ENCODE measurements around the gene DOCK2. TPM values are rescaled to one million over a fixed set of nuclear protein-coding genes. Genes with fewer than 3 reads are reported as not detected.

The DOCK2 gene
- total RNA-seq, 1 experiment from 2014 or later = 0.26 TPM

GRCh38 chr5:169706071-169706470 is 69.0 kb downstream of the DOCK2 start:
- H3F3A ChIP-seq (ENCODE audit: low read length, unreplicated experiment) = no peaks in the 10 kb centered on the region
- DNase-seq = no peak
- POLR2A ChIA-PET (ENCODE audit: unreplicated experiment) = no interaction called here
- H3K36me3 ChIP-seq (ENCODE audit: low read depth, low read length) = no peaks in the 10 kb centered on the region
- H3K4me3 ChIP-seq (ENCODE audit: low read length) = no peak overlapping the region
- H3K27me3 ChIP-seq (ENCODE audit: low read length) = no peaks in the 10 kb centered on the region
- H3K4me1 ChIP-seq (ENCODE audit: insufficient read depth, low read length) = peaks cover 19% of the 10 kb centered on the region
- TF ChIP-seq, protein P1, sequence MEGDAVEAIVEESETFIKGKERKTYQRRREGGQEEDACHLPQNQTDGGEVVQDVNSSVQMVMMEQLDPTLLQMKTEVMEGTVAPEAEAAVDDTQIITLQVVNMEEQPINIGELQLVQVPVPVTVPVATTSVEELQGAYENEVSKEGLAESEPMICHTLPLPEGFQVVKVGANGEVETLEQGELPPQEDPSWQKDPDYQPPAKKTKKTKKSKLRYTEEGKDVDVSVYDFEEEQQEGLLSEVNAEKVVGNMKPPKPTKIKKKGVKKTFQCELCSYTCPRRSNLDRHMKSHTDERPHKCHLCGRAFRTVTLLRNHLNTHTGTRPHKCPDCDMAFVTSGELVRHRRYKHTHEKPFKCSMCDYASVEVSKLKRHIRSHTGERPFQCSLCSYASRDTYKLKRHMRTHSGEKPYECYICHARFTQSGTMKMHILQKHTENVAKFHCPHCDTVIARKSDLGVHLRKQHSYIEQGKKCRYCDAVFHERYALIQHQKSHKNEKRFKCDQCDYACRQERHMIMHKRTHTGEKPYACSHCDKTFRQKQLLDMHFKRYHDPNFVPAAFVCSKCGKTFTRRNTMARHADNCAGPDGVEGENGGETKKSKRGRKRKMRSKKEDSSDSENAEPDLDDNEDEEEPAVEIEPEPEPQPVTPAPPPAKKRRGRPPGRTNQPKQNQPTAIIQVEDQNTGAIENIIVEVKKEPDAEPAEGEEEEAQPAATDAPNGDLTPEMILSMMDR (conservative IDR thresholded peaks at IDR 0.05; ENCODE audit: low read depth, low read length) = no peak
- TF ChIP-seq EZH2 (IDR thresholded peaks at IDR 0.05; ENCODE audit: low read length, unreplicated experiment) (no peak), EZH2phosphoT487 (IDR thresholded peaks at IDR 0.05; ENCODE audit: borderline replicate concordance, low read length) (no peak)
- no peaks in the 10 kb centered on the region for H3K9me2 ChIP-seq (replicated peaks; ENCODE audit: low read length)
- no peak overlapping the region for H3K9ac ChIP-seq (ENCODE audit: low read length)
- BruUV-seq (replicated peaks) = no TSS peak
- peak overlapping the region; percentile 36; the same call in 1 of the 2 replicates for H3K4me2 ChIP-seq (ENCODE audit: low read length)
- no peaks in the 10 kb centered on the region for H3K9me3 ChIP-seq (ENCODE audit: low read length)
- peak overlapping the region; percentile 68 for H3K27ac ChIP-seq (ENCODE audit: low read length)
- intact Hi-C loops (cut with micrococcal nuclease) = no loop called here
- no peak overlapping the region for H2AFZ ChIP-seq (ENCODE audit: low read length)
- no peaks in the 10 kb centered on the region for H3K79me2 ChIP-seq (ENCODE audit: low read length)
- H4K20me1 ChIP-seq (ENCODE audit: low read length) = no peaks in the 10 kb centered on the region
- no peak for ATAC-seq
- CTCF ChIA-PET = interaction anchor here (0.5 to 0.7 kb wide), 2 partner anchors 156 to 275 kb away, joined by 3 read pairs; no protein-coding TSS in a partner anchor

DNA sequence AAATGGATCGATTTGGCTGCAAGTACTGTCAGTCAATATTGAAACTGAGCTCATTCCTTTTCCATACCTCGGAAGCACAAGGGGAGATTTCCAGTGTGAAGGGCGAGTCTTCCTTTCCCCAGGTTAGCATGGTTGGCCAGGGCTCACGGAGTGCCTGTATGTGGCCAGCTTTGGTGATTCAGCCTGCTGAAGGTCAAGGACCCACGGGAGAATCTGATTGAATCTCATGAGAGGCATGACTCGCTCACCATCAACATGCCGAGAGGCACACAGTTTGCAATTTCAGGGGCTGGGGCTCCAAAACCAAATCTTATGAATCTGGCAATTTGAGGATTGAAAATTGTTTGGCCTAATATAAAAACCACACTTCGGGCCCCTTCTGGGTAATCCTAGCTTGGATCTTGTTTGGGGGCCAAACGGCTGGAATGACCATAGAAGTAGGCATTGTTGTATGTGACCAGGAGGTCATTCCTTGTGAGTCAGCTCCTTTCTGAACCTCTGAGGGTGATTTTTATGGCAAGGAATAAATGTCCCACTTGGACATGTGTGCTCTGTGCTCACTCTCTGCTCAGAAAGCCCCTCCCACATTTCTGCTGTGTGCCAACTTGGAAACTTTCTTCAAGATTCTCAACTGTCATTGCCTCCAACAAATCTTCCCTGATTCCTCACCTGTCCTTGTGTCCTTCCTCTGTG is 69.8 kb downstream of the DOCK2 start:
- TF ChIP-seq EZH2phosphoT487 (IDR thresholded peaks at IDR 0.05; ENCODE audit: borderline replicate concordance, low read length) = no peak
- TF ChIP-seq, protein P1 (conservative IDR thresholded peaks at IDR 0.05; ENCODE audit: low read depth, low read length) = no peak
- ChIA-PET CTCF (interaction anchor here (0.5 to 0.7 kb wide), 2 partner anchors 155 to 274 kb away, joined by 3 read pairs; no protein-coding TSS in a partner anchor), POLR2A (ENCODE audit: unreplicated experiment) (no interaction called here)
- Histone ChIP-seq H3K4me1 (ENCODE audit: insufficient read depth, low read length) (peaks cover 19% of the 10 kb centered on the region), H3K9ac (ENCODE audit: low read length) (no peak overlapping the region), H3K4me3 (ENCODE audit: low read length) (no peak overlapping the region), H3K9me3 (ENCODE audit: low read length) (no peaks in the 10 kb centered on the region), H2AFZ (ENCODE audit: low read length) (peak overlapping the region; percentile 2), H3K27ac (ENCODE audit: low read length) (peak overlapping the region; percentile 68), H3K27me3 (ENCODE audit: low read length) (no peaks in the 10 kb centered on the region), H3F3A (ENCODE audit: low read length, unreplicated experiment) (no peaks in the 10 kb centered on the region), H3K9me2 (replicated peaks; ENCODE audit: low read length) (no peaks in the 10 kb centered on the region), H4K20me1 (ENCODE audit: low read length) (no peaks in the 10 kb centered on the region), H3K79me2 (ENCODE audit: low read length) (no peaks in the 10 kb centered on the region), H3K4me2 (ENCODE audit: low read length) (peak overlapping the region; percentile 36), H3K36me3 (ENCODE audit: low read depth, low read length) (no peaks in the 10 kb centered on the region)
- DNase-seq (peak; percentile 78), ATAC-seq (peak; percentile 81)
- BruUV-seq (replicated peaks) = no TSS peak
- intact Hi-C loops (cut with micrococcal nuclease) = no loop called here

GRCh38 chr5:169707686-169708085 is 70.6 kb downstream of the DOCK2 start:
- no TSS peak for BruUV-seq (replicated peaks)
- Histone ChIP-seq H3K27me3 (ENCODE audit: low read length) (no peaks in the 10 kb centered on the region), H2AFZ (ENCODE audit: low read length) (no peak overlapping the region), H3K36me3 (ENCODE audit: low read depth, low read length) (no peaks in the 10 kb centered on the region), H3F3A (ENCODE audit: low read length, unreplicated experiment) (no peaks in the 10 kb centered on the region), H3K4me1 (ENCODE audit: insufficient read depth, low read length) (peaks cover 19% of the 10 kb centered on the region), H3K9me2 (replicated peaks; ENCODE audit: low read length) (no peaks in the 10 kb centered on the region), H4K20me1 (ENCODE audit: low read length) (no peaks in the 10 kb centered on the region), H3K4me2 (ENCODE audit: low read length) (peak overlapping the region; percentile 36; the same call in 1 of the 2 replicates), H3K4me3 (ENCODE audit: low read length) (no peak overlapping the region), H3K9me3 (ENCODE audit: low read length) (no peaks in the 10 kb centered on the region), H3K9ac (ENCODE audit: low read length) (no peak overlapping the region), H3K27ac (ENCODE audit: low read length) (peak overlapping the region; percentile 68), H3K79me2 (ENCODE audit: low read length) (no peaks in the 10 kb centered on the region)
- ChIA-PET POLR2A (ENCODE audit: unreplicated experiment) (no interaction called here), CTCF (no interaction called here)
- DNase-seq (no peak), ATAC-seq (no peak)
- TF ChIP-seq, protein P1 (conservative IDR thresholded peaks at IDR 0.05; ENCODE audit: low read depth, low read length) = no peak
- TF ChIP-seq EZH2phosphoT487 (IDR thresholded peaks at IDR 0.05; ENCODE audit: borderline replicate concordance, low read length) (no peak), EZH2 (IDR thresholded peaks at IDR 0.05; ENCODE audit: low read length, unreplicated experiment) (no peak)
- intact Hi-C loops (cut with micrococcal nuclease) = no loop called here

All from PC-3 (cell line).